Thoracic aorta (tissue), 2 donors: ENCODE measurements around the gene OR52N5. TPM values are rescaled to one million over a fixed set of nuclear protein-coding genes. Genes with fewer than 3 reads are reported as not detected.

Experiments used
- ATAC-seq: fragments of 150-250 bp; one replicate; pipeline ENCODE4 v1.8.0; 2017; ENCODE audit warnings: low read depth; ENCODE audit not compliant: insufficient number of reproducible peaks, low FRiP score
- DNase-seq: peaks from one replicate; pipeline ENCODE4 v3.0.0-alpha.2; 2020; ENCODE audit warnings: low spot score
- H3K27ac ChIP-seq, 2 donors: fragments of 200-600 bp; sonication (generic); 1 replicate in 1 of 2; 2 replicates in 1 of 2; pipeline ENCODE4 v1.5.1; 2016; ENCODE audit warnings: mild to moderate bottlenecking in 2 of 2, moderate library complexity in 2 of 2
- H3K27me3 ChIP-seq: fragments of 200-600 bp; sonication (generic); replicated peaks from 2 replicates; pipeline ENCODE4 v1.6.0; 2016; ENCODE audit warnings: mild to moderate bottlenecking; ENCODE audit not compliant: insufficient read depth
- H3K36me3 ChIP-seq: fragments of 200-600 bp; sonication (generic); one replicate; pipeline ENCODE4 v1.5.1; 2016
- H3K4me1 ChIP-seq, 2 donors: fragments of 200-600 bp; sonication (generic); 1 replicate in 1 of 2; 2 replicates in 1 of 2; pipeline versions ENCODE4 v1.5.1 to v1.6.0; 2016; ENCODE audit warnings: low read depth in 2 of 2, mild to moderate bottlenecking in 1 of 2; ENCODE audit not compliant: control insufficient read depth in 1 of 2
- H3K4me3 ChIP-seq: fragments of 200-600 bp; sonication (generic); 2 replicates; pipeline ENCODE4 v1.5.1; 2016; ENCODE audit warnings: mild to moderate bottlenecking
- H3K9me3 ChIP-seq: fragments of 200-600 bp; sonication (generic); 2 replicates; pipeline ENCODE4 v1.5.1; 2016
- CTCF ChIP-seq: fragments of 200-600 bp; sonication (generic); IDR thresholded peaks from one replicate; pipeline ENCODE4 v1.5.1; 2019; ENCODE audit warnings: antibody characterized with exemption
- total RNA-seq, 2 donors: library from RNA; depleted of rRNA; stranded (reverse); fragments of >200 nt; gene quantifications; one replicate each; pipeline versions ENCODE4 v1.1.0 to v1.2.3, GENCODE V29; 2016

OR52N5 gene
- not detected for total RNA-seq

- H3K27me3 ChIP-seq = no peaks in the 10 kb centered on the region
- TF ChIP-seq CTCF = no peak
- H3K4me3 ChIP-seq = no peak within 1 kb of the TSS
- H3K36me3 ChIP-seq = no peaks in the 10 kb centered on the region
- no peak for DNase-seq
- no peak for ATAC-seq
- H3K4me1 ChIP-seq = no peaks in the 10 kb centered on the region
- H3K9me3 ChIP-seq = no peaks in the 10 kb centered on the region
- H3K27ac ChIP-seq = no peak within 1 kb of the TSS
Observed at GRCh38 chr11:5783255-5783654, at the start of gene OR52N5. Gene OR52N5 (minus strand): TSS chr11:5783355. CDS start chr11:5778634, 4,721 bp downstream.

- no peaks in the 10 kb centered on the region for H3K36me3 ChIP-seq
- ATAC-seq = no peak
- no peaks in the 10 kb centered on the region for H3K4me1 ChIP-seq
- no peaks in the 10 kb centered on the region for H3K9me3 ChIP-seq
- DNase-seq = no peak
- no peaks in the 10 kb centered on the region for H3K27me3 ChIP-seq
- no peak overlapping the region for H3K27ac ChIP-seq
- no peak for TF ChIP-seq CTCF
- H3K4me3 ChIP-seq = no peak overlapping the region
Observed at GRCh38 chr11:5831196-5831829, 48.2 kb upstream of the OR52N5 start.

- Histone ChIP-seq H3K27me3 (no peaks in the 10 kb centered on the region), H3K27ac (no peak overlapping the region), H3K4me1 (no peaks in the 10 kb centered on the region), H3K9me3 (no peaks in the 10 kb centered on the region), H3K4me3 (peak overlapping the region; percentile 1), H3K36me3 (no peaks in the 10 kb centered on the region)
- ATAC-seq = no peak
- TF ChIP-seq CTCF = no peak
- no peak for DNase-seq
Observed at GRCh38 chr11:5818245-5818886, 35.2 kb upstream of the OR52N5 start.

- Histone ChIP-seq H3K4me1 (no peaks in the 10 kb centered on the region), H3K4me3 (no peak overlapping the region), H3K9me3 (no peaks in the 10 kb centered on the region), H3K27me3 (no peaks in the 10 kb centered on the region), H3K27ac (no peak overlapping the region), H3K36me3 (no peaks in the 10 kb centered on the region)
- DNase-seq (no peak), ATAC-seq (no peak)
- no peak for TF ChIP-seq CTCF
Observed at GRCh38 chr11:5815534-5815933, 32.4 kb upstream of the OR52N5 start.

- Histone ChIP-seq H3K36me3 (no peaks in the 10 kb centered on the region), H3K4me1 (peaks cover 5 to 6% of the 10 kb centered on the region in 2 donors), H3K4me3 (no peak overlapping the region), H3K27ac (no peak overlapping the region), H3K27me3 (no peaks in the 10 kb centered on the region), H3K9me3 (no peaks in the 10 kb centered on the region)
- ATAC-seq = no peak
- DNase-seq = no peak
- TF ChIP-seq CTCF = no peak
Observed at GRCh38 chr11:5809905-5810795, 27.0 kb upstream of the OR52N5 start.
